Ovary (tissue), 9 donors: Measurements from ENCODE around the gene TLX2. TPM values are rescaled to one million over a fixed set of nuclear protein-coding genes. Genes with fewer than 3 reads are reported as not detected.

Experiments used
- DNase-seq, 5 donors: peaks; one replicate each; pipeline ENCODE4 v3.0.0-alpha.2; 2019 to 2020
- H3K27ac ChIP-seq, 2 donors: fragments of 200-600 bp; one replicate each; pipeline versions ENCODE4 v1.5.1 to v1.8.0; 2019 to 2022
- H3K27me3 ChIP-seq: fragments of 200-600 bp; one replicate; pipeline ENCODE4 v1.8.0; 2022
- H3K36me3 ChIP-seq: fragments of 200-600 bp; sonication (generic); one replicate; pipeline ENCODE4 v1.5.1; 2019
- H3K4me1 ChIP-seq: one replicate; pipeline ENCODE4 v1.8.1; 2013; ENCODE audit warnings: mild to moderate bottlenecking, moderate library complexity; ENCODE audit not compliant: insufficient read depth
- H3K4me3 ChIP-seq: fragments of 200-600 bp; sonication (generic); one replicate; pipeline ENCODE4 v1.5.1; 2017
- H3K9me3 ChIP-seq, 2 donors: fragments of 200-600 bp in 1 of 2; sonication (generic) in 1 of 2; one replicate each; pipeline versions ENCODE4 v1.5.1 to v1.8.1; 2013 to 2019; ENCODE audit warnings: mild to moderate bottlenecking in 1 of 2, moderate library complexity in 1 of 2
- EP300 ChIP-seq: sonication (generic); formaldehyde crosslinking; IDR thresholded peaks from one replicate; pipeline ENCODE4 v1.6.1; 2017; ENCODE audit warnings: antibody characterized with exemption
- POLR2A ChIP-seq: fragments of 450-650 bp; IDR thresholded peaks from one replicate; pipeline ENCODE4 v1.6.1; 2017; ENCODE audit warnings: antibody characterized with exemption, mild to moderate bottlenecking, moderate library complexity
- WGBS, 3 donors: extraction: QIAGEN DNeasy Blood & Tissue Kit in 1 of 3; methylation state at CpG; one replicate each; pipeline versions ENCODE4 v1.1.5 to v1.1.7; 2013 to 2017; 5-methylcytosine and 5-hydroxymethylcytosine counted together
- intact Hi-C, 4 donors: fragments of 100-400 bp; cut with DNase I; formaldehyde crosslinking; loops; one replicate each; pipeline versions ENCODE4 v1.11.0 to v1.15.1; 2022 to 2023
- polyA plus RNA-seq, 2 donors: library from polyadenylated mRNA; stranded (reverse); fragments of 200-250 nt in 1 of 2; fragments of 350-450 nt in 1 of 2; fragmentation: Illumina TruSeq in 1 of 2; extraction: RNeasy Lipid Tissue Mini Kit (QIAGEN cat#74804) in 1 of 2; gene quantifications; one replicate each; pipeline ENCODE4 v1.2.3, GENCODE V29; 2013 to 2014
- total RNA-seq, 7 donors: library from RNA; depleted of rRNA in 2 of 7; stranded (reverse); fragments of >200 nt in 2 of 7; fragmentation: NEBNext Ultra II Directional in 3 of 7; extraction: Animal tissue kit (Norgen Biotek cat#: 25700) in 3 of 7; gene quantifications; one replicate each; pipeline versions ENCODE4 v1.1.0 to v1.2.4, GENCODE V29; 2016 to 2023
- TF ChIP-seq, protein P1 (sequence below), 3 donors: fragments of 450-650 bp in 2 of 3; fragments of 200-600 bp in 1 of 3; IDR thresholded peaks; one replicate each; pipeline versions ENCODE4 v1.5.1 to v1.8.0; 2016 to 2022; ENCODE audit warnings: antibody characterized with exemption in 3 of 3, mild to moderate bottlenecking in 1 of 3
- donor health status: DM: no; HTN: no; CAD: no; lungs with moderate emphysema.
- donor health status: DM: no; HTN: no; CAD: no.
- donor health status: Bipolar disorder and iron deficiency.
- donor health status: DM: yes; HTN: yes; CAD: no.
- donor health status: DM: no; HTN: no; CAD: no.
- donor health status: DM: yes; HTN: yes; CAD: no.

The TLX2 gene
- total and polyA plus RNA-seq, 9 donors, result not detected

DNA sequence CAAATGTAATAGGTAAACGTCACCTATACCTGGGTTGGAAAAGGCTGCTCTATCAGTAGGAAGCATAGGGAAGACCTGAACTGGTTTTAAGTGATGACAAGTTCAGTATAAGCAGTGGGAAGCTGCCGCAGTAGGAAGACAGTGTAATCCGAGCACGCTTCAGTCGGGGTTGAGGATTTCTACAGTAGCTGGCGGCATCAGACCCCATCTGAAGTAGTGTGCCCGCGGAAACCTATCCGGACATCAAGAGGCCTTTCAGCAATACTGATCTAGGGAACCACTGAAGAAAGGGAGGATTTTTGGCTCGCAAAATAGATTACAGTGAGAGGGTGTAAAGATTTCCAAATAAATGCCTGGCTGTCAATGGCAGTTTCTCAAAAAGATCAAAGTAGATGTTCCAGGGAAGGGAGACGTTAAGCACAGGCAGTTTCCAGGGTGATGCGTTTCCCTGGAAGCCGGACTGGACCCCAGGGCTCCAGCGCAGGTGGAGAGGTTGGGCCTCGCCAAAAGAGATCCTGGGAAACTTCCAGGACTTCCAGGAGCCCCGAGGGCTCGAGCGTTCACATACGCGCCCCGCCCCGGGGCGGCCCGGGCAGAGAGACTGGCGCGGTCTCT, 34.1 kb downstream of the TLX2 start:
- H3K36me3 ChIP-seq, result no peaks in the 10 kb centered on the region
- intact Hi-C loops, result no loop called here

DNA sequence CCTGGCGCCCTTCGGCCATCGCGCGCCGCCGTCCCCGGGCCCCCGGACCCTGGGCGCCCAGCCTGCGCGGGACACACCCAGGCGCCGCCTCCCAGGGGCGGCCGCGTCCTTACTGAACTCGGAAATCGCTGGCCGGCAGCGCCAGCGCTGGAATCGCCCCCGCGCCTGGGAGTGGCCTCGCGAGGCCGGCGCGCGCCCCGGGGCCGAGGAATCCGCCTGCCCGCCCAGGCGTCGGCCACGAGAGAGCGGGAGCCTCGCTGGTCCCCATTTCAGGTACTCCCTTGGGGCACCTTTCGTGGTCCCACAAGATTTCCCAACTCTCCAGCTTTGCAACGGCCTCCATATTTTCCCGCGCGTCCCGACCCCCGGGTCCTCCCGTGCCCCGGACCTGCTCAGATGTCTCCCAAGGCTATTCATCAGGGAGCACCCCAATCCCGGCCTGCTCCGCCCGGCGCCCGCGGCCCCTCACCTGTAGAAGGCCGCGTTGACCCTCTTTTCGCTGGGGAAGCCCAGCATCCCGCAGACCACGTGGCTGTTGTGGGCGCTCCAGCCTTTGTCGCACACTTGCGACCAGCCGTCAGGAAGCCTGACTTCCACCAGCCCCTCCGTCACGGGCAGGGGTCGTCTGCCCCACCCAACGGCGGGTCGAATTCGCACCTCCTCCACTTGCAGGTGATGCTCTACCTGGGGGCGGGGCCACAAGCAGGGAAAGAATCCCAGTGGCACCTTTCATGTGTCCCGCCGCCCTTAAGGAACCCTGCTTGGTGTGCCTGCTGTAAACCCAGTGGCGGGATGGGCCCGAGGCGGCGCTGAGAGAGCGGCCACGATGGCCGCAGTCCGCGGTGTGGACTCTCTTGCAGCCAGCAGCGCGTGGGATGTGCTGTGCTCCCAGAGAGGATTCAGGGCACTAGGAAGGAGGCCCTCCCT, 34.9 kb downstream of the TLX2 start:
- H3K4me3 ChIP-seq, result peak overlapping the region; percentile 40
- H3K4me1 ChIP-seq, result peaks cover 11% of the 10 kb centered on the region
- no peaks in the 10 kb centered on the region for H3K9me3 ChIP-seq
- no peaks in the 10 kb centered on the region for H3K27me3 ChIP-seq
- H3K27ac ChIP-seq, result peak overlapping the region in 1 of 2 donors; percentile 16
- TF ChIP-seq, protein P1, sequence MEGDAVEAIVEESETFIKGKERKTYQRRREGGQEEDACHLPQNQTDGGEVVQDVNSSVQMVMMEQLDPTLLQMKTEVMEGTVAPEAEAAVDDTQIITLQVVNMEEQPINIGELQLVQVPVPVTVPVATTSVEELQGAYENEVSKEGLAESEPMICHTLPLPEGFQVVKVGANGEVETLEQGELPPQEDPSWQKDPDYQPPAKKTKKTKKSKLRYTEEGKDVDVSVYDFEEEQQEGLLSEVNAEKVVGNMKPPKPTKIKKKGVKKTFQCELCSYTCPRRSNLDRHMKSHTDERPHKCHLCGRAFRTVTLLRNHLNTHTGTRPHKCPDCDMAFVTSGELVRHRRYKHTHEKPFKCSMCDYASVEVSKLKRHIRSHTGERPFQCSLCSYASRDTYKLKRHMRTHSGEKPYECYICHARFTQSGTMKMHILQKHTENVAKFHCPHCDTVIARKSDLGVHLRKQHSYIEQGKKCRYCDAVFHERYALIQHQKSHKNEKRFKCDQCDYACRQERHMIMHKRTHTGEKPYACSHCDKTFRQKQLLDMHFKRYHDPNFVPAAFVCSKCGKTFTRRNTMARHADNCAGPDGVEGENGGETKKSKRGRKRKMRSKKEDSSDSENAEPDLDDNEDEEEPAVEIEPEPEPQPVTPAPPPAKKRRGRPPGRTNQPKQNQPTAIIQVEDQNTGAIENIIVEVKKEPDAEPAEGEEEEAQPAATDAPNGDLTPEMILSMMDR (IDR thresholded peaks at IDR 0.05), result no peak
- TF ChIP-seq EP300, result no peak
- TF ChIP-seq POLR2A, result peak; percentile 18
- intact Hi-C loops, result no loop called here
- 7 to 11% (median 8%) methylated on average over 59 to 85 of the region's 85 CpGs for WGBS, 3 donors
- peak; percentile 58 to 78 (median 68) for DNase-seq
- no peaks in the 10 kb centered on the region for H3K36me3 ChIP-seq

More for the DNA sequence above, 34.1 kb downstream of the TLX2 start:
- no peaks in the 10 kb centered on the region for H3K27me3 ChIP-seq
- TF ChIP-seq EP300, result no peak
- TF ChIP-seq POLR2A, result no peak
- TF ChIP-seq, protein P1 (IDR thresholded peaks at IDR 0.05), result no peak
- H3K9me3 ChIP-seq, result no peaks in the 10 kb centered on the region
- no peak for DNase-seq
- 12 to 15% (median 13%) methylated on average over 26 of the region's 26 CpGs for WGBS, 3 donors
- peaks cover 9% of the 10 kb centered on the region for H3K4me1 ChIP-seq
- peak overlapping the region in 1 of 2 donors; percentile 16 for H3K27ac ChIP-seq
- peak overlapping the region; percentile 40 for H3K4me3 ChIP-seq

DNA sequence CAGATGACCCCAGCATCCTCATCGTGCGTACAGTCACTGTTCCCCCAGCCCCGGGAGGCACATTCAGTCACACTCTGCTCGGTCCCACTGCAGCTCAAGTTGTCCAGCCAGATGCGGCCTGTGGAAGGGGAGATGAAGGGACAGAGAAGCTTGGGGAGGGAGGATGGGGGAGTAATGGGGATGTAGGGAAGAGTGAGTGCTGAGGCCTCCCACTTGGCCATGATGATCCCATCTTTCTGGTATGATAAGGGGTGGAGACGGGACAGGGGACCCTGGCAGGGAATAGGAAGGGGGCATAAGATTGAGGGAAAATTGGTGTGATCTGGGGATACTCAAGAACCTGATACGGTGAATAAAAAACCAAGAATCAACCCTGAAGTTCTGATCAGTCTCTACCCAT, 36.0 kb downstream of the TLX2 start:
- intact Hi-C loops, result no loop called here
- no peaks in the 10 kb centered on the region for H3K36me3 ChIP-seq
- H3K4me3 ChIP-seq, result no peak overlapping the region
- 93 to 94% (median 93%) methylated on average over 7 of the region's 7 CpGs for WGBS, 3 donors
- H3K4me1 ChIP-seq, result peaks cover 11% of the 10 kb centered on the region
- DNase-seq, result no peak
- H3K9me3 ChIP-seq, result no peaks in the 10 kb centered on the region
- H3K27ac ChIP-seq, result no peak overlapping the region
- H3K27me3 ChIP-seq, result no peaks in the 10 kb centered on the region
- TF ChIP-seq EP300, result no peak
- TF ChIP-seq, protein P1 (IDR thresholded peaks at IDR 0.05), result no peak
- no peak for TF ChIP-seq POLR2A

DNA sequence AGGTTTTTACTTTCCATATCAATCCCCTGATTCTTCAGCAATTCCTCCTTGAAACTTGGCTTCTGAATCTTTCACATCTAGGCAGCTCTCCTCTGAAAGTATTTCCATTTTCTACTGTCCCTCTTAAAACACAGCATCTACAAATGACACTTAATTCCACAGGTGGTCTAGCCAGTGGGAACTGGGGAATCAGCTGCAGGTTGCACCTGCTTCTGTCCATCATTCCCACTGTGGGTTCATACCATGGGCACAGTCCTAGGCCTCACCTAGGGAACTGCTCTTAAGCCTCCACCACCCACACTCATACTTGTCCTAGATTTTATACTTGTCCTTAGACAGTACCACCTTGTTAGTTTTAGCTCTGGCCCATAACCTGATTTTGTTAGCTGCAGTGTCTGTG, 37.3 kb downstream of the TLX2 start:
- Histone ChIP-seq H3K4me1 (peaks cover 11% of the 10 kb centered on the region), H3K27me3 (no peaks in the 10 kb centered on the region), H3K9me3 (no peaks in the 10 kb centered on the region), H3K27ac (no peak overlapping the region), H3K36me3 (no peaks in the 10 kb centered on the region), H3K4me3 (no peak overlapping the region)
- no peak for DNase-seq
- TF ChIP-seq EP300, result no peak
- intact Hi-C loops, result no loop called here
